CD4-positive, alpha-beta T cell (primary cell): ENCODE measurements around the gene NTN1. TPM values are rescaled to one million over a fixed set of nuclear protein-coding genes. Genes with fewer than 3 reads are reported as not detected.

ENCODE experiments used
- ATAC-seq: fragments of 200-7000 bp; cut with Tn5 transposase; one replicate; pipeline ENCODE4 v1.10.0; 2022; ENCODE audit warnings: mild to moderate bottlenecking; ENCODE audit not compliant: poor library complexity
- CTCF ChIA-PET: fragments of 350-600 bp; sonication (Branson Sonifier 250); formaldehyde crosslinking; loops from one replicate; lab custom pipeline; 2021; ENCODE audit warnings: antibody characterized with exemption, inconsistent platforms; lab: Charles Lee
- POLR2A ChIA-PET: fragments of 350-600 bp; sonication (Branson Sonifier 250); formaldehyde crosslinking; loops from one replicate; lab custom pipeline; 2021; ENCODE audit warnings: antibody characterized with exemption, inconsistent platforms; lab: Charles Lee
- DNase-seq, 14 experiments: peaks; one replicate each; pipeline ENCODE4 v3.0.0-alpha.2; 2013 to 2020; ENCODE audit warnings: mixed read lengths in 2 of 14
- H3K27ac ChIP-seq, 2 donors: one replicate each; pipeline versions ENCODE4 v1.5.1 to v1.7.0; 2013; ENCODE audit warnings: low read length in 2 of 2, low read depth in 1 of 2, mild to moderate bottlenecking in 1 of 2
- H3K27me3 ChIP-seq, 2 experiments: 1 replicate in 1 of 2; 2 replicates in 1 of 2; pipeline versions ENCODE4 v1.6.1 to v1.7.0; 2013; ENCODE audit warnings: low read length in 2 of 2, control low read depth in 1 of 2, mild to moderate bottlenecking in 1 of 2, moderate library complexity in 1 of 2; ENCODE audit not compliant: insufficient read depth in 2 of 2, control insufficient read depth in 1 of 2
- H3K36me3 ChIP-seq: one replicate; pipeline ENCODE4 v1.6.1; 2013; ENCODE audit warnings: low read length, control low read depth; ENCODE audit not compliant: insufficient read depth
- H3K4me1 ChIP-seq: one replicate; pipeline ENCODE4 v1.6.1; 2013; ENCODE audit warnings: low read length, control low read depth; ENCODE audit not compliant: insufficient read depth
- H3K4me3 ChIP-seq: one replicate; pipeline ENCODE4 v1.5.1; 2013; ENCODE audit warnings: mild to moderate bottlenecking, low read length, moderate library complexity
- H3K9me3 ChIP-seq, 2 experiments: 1 replicate in 1 of 2; 2 replicates in 1 of 2; pipeline versions ENCODE4 v1.6.1 to v1.7.0; 2013; ENCODE audit warnings: low read length in 2 of 2, mild to moderate bottlenecking in 2 of 2, control low read depth in 1 of 2, moderate library complexity in 1 of 2; ENCODE audit not compliant: control insufficient read depth in 1 of 2, insufficient read depth in 1 of 2
- H3K27ac Mint-ChIP-seq: one replicate; pipeline ENCODE4 v1.8.0; 2020; ENCODE audit warnings: mixed read lengths
- H3K27me3 Mint-ChIP-seq: one replicate; pipeline ENCODE4 v1.8.0; 2021; ENCODE audit warnings: mixed read lengths
- H3K36me3 Mint-ChIP-seq: one replicate; pipeline ENCODE4 v1.8.0; 2021; ENCODE audit warnings: low read depth, mixed read lengths
- H3K4me1 Mint-ChIP-seq: one replicate; pipeline ENCODE4 v1.8.0; 2021; ENCODE audit warnings: low read depth, mixed read lengths
- H3K4me3 Mint-ChIP-seq: one replicate; pipeline ENCODE4 v1.8.0; 2020; ENCODE audit warnings: mild to moderate bottlenecking, mixed read lengths
- H3K9me3 Mint-ChIP-seq: one replicate; pipeline ENCODE4 v1.8.0; 2020; ENCODE audit warnings: mixed read lengths
- CTCF ChIP-seq: fragments of 200-600 bp; IDR thresholded peaks from one replicate; pipeline ENCODE4 v1.8.0; 2022; ENCODE audit warnings: antibody characterized with exemption, mild to moderate bottlenecking
- intact Hi-C, 2 experiments: fragments of 100-400 bp; cut with DNase I in 1 of 2; cut with micrococcal nuclease in 1 of 2; formaldehyde crosslinking; loops; one replicate each; pipeline versions ENCODE4 v1.15.1 to v1.9.0; 2023 to 2025; cut with DNase I, micrococcal nuclease
- total RNA-seq, 174 experiments: library from RNA in 2 of 174; stranded (reverse) in 2 of 174; gene quantifications; one replicate each; pipeline ENCODE4 v1.2.3 and lab custom pipeline; 2021 to 2026

Gene NTN1
- total RNA-seq, 2 experiments from 2014 or later, result 0.08 to 0.14 TPM

- intact Hi-C loops, result no loop called here
- TF ChIP-seq CTCF, result no peak
- no peaks in the 10 kb centered on the region for H3K9me3 ChIP-seq
- no peak for DNase-seq
- H3K27ac Mint-ChIP-seq, result no peak overlapping the region
- no peak overlapping the region for H3K27ac ChIP-seq
- H3K27me3 ChIP-seq, result peaks cover 0 to 4% of the 10 kb centered on the region in 2 experiments
- H3K4me3 Mint-ChIP-seq, result no peak overlapping the region
- POLR2A ChIA-PET, result no interaction called here
- no peak overlapping the region for H3K4me3 ChIP-seq
- no peaks in the 10 kb centered on the region for H3K27me3 Mint-ChIP-seq
- H3K4me1 Mint-ChIP-seq, result no peaks in the 10 kb centered on the region
- no peaks in the 10 kb centered on the region for H3K36me3 Mint-ChIP-seq
- no peak for ATAC-seq
- no peaks in the 10 kb centered on the region for H3K36me3 ChIP-seq
- no peaks in the 10 kb centered on the region for H3K4me1 ChIP-seq
- no peaks in the 10 kb centered on the region for H3K9me3 Mint-ChIP-seq
- CTCF ChIA-PET, result no interaction called here
Measured at GRCh38 chr17:9192010-9192409, 170.7 kb downstream of the NTN1 start.

DNA sequence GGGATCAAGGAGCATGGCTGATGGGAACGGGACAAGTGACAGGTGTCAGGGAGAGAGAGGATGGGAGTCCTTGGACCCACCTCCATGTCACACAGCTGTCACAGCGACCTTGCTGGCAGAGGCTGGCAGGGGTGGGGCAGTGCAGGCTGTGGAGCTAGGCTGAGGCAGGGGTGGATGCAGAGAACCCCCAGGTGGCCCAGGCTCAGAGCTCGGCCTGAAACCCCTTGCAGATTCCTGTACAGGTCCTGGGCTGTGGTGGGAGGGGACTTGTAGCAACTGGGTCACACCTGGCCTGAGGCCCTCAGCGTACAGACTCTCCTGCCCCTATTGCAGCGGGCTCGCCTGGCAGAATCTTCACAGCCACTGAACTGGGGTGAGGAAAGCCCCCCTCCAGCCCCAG, 174.1 kb downstream of the NTN1 start:
- Mint-ChIP-seq H3K4me1 (no peaks in the 10 kb centered on the region), H3K4me3 (no peak overlapping the region), H3K27ac (no peak overlapping the region), H3K27me3 (no peaks in the 10 kb centered on the region), H3K9me3 (no peaks in the 10 kb centered on the region), H3K36me3 (no peaks in the 10 kb centered on the region)
- H3K27me3 ChIP-seq, result no peaks in the 10 kb centered on the region
- no peaks in the 10 kb centered on the region for H3K9me3 ChIP-seq
- intact Hi-C loops, result no loop called here
- no peak overlapping the region for H3K27ac ChIP-seq
- CTCF ChIA-PET, result no interaction called here
- H3K4me1 ChIP-seq, result no peaks in the 10 kb centered on the region
- DNase-seq (no peak), ATAC-seq (no peak)
- H3K36me3 ChIP-seq, result no peaks in the 10 kb centered on the region
- POLR2A ChIA-PET, result no interaction called here
- no peak overlapping the region for H3K4me3 ChIP-seq
- TF ChIP-seq CTCF, result no peak

DNA sequence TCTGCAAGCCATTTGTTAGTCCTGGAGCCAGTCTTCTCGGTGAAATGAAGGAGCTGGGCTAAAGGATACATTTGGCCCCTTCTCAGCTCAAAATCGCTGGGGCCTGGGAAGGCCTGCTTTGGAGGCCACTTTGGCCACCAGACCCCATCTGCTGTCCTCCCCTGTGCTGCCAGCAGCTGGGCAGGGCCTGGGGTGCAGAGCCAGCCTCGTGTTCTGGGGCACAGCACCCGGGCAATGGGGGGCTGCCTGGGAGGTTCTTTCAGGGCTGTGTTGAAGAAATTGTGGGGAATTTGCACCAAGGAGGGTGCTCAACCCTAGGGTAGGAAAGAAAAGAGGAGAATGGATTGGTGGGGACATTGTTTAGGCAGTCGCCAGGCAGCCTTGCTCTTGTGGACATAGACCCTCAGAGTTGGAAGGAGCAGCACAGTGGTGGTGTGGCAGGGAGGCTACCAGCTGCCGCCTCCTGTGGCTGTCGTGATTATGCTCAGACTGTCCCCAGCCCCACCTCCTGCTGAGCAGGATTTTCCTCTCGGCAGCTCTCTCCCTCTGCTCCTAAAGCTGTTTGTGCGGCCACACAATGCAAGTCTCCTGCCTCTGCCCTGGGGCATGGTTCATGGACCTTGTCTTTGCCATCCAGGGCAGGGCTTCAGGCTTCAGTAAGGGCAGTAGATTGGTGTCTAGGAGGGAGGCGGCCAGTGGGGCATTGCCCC, 174.8 kb downstream of the NTN1 start:
- ATAC-seq (no peak), DNase-seq (no peak)
- Histone ChIP-seq H3K4me3 (no peak overlapping the region), H3K27ac (no peak overlapping the region), H3K27me3 (no peaks in the 10 kb centered on the region), H3K36me3 (no peaks in the 10 kb centered on the region), H3K9me3 (no peaks in the 10 kb centered on the region), H3K4me1 (no peaks in the 10 kb centered on the region)
- Mint-ChIP-seq H3K27me3 (no peaks in the 10 kb centered on the region), H3K4me3 (no peak overlapping the region), H3K9me3 (no peaks in the 10 kb centered on the region), H3K27ac (no peak overlapping the region), H3K36me3 (no peaks in the 10 kb centered on the region), H3K4me1 (no peaks in the 10 kb centered on the region)
- CTCF ChIA-PET, result no interaction called here
- POLR2A ChIA-PET, result no interaction called here
- intact Hi-C loops, result no loop called here
- TF ChIP-seq CTCF, result no peak
